Thoracic aorta (tissue), 2 donors: ENCODE data around the gene NFIC. TPM values are rescaled to one million over a fixed set of nuclear protein-coding genes. Genes with fewer than 3 reads are reported as not detected.

Source experiments
- ATAC-seq: fragments of 150-250 bp; one replicate; pipeline ENCODE4 v1.8.0; 2017; ENCODE audit warnings: low read depth; ENCODE audit not compliant: insufficient number of reproducible peaks, low FRiP score
- DNase-seq: peaks from one replicate; pipeline ENCODE4 v3.0.0-alpha.2; 2020; ENCODE audit warnings: low spot score
- H3K27ac ChIP-seq, 2 donors: fragments of 200-600 bp; sonication (generic); 1 replicate in 1 of 2; 2 replicates in 1 of 2; pipeline ENCODE4 v1.5.1; 2016; ENCODE audit warnings: mild to moderate bottlenecking in 2 of 2, moderate library complexity in 2 of 2
- H3K27me3 ChIP-seq: fragments of 200-600 bp; sonication (generic); replicated peaks from 2 replicates; pipeline ENCODE4 v1.6.0; 2016; ENCODE audit warnings: mild to moderate bottlenecking; ENCODE audit not compliant: insufficient read depth
- H3K36me3 ChIP-seq: fragments of 200-600 bp; sonication (generic); one replicate; pipeline ENCODE4 v1.5.1; 2016
- H3K4me1 ChIP-seq, 2 donors: fragments of 200-600 bp; sonication (generic); 1 replicate in 1 of 2; 2 replicates in 1 of 2; pipeline versions ENCODE4 v1.5.1 to v1.6.0; 2016; ENCODE audit warnings: low read depth in 2 of 2, mild to moderate bottlenecking in 1 of 2; ENCODE audit not compliant: control insufficient read depth in 1 of 2
- H3K4me3 ChIP-seq: fragments of 200-600 bp; sonication (generic); 2 replicates; pipeline ENCODE4 v1.5.1; 2016; ENCODE audit warnings: mild to moderate bottlenecking
- H3K9me3 ChIP-seq: fragments of 200-600 bp; sonication (generic); 2 replicates; pipeline ENCODE4 v1.5.1; 2016
- total RNA-seq, 2 donors: library from RNA; depleted of rRNA; stranded (reverse); fragments of >200 nt; gene quantifications; one replicate each; pipeline versions ENCODE4 v1.1.0 to v1.2.3, GENCODE V29; 2016
- TF ChIP-seq, protein P1 (sequence below): fragments of 200-600 bp; sonication (generic); IDR thresholded peaks from one replicate; pipeline ENCODE4 v1.5.1; 2019; ENCODE audit warnings: antibody characterized with exemption

Gene NFIC
- total RNA-seq, 2 donors from 2014 or later = 178 to 203 TPM

DNA sequence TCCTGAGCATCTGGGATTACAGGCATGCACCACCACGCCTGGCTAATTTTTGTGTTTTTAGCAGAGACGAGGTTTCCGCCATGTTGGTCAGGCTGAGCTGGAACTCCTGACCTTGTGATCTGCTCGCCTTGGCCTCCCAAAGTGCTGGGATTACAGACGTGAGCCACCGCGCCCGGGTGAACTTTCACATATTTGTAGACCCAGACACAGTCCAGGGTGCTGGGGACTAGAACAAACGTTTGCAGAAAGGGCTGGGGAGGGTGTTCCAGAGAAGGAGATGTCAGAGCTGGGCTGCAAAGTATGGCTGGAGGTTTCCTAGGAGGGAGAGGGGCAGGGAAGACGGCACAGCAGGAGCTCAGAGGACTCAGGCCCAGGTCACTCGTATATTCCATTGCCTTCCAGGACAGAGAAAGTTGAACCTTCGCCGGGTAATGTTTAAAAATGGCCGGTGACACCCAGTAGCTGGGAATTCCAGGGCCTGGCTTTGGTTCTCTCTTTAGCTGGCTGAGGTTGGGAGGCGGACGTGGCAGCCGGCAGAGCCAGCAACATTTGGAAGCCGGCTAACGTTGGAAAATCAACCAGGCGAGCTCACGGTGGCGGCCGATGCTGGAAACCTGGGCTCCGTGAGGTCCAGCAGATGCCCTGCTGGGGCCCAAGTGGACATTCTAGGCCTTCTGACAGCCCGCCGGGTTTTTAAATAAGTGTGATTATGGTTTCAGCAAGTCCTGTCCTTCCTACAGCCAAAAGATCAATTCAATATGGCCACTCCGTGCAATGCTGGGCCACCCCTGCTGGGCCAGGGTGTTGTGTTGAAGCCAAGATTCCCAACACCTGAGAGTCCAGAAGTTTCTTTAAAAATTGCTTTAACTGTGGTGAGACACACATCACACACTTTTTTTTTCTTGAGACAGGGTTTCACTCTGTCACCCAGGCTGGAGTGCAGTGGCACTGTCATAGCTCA, 41.5 kb downstream of the NFIC start:
- Histone ChIP-seq H3K27ac (peak overlapping the region; percentile 76 to 84), H3K36me3 (peaks cover 2% of the 10 kb centered on the region), H3K27me3 (no peaks in the 10 kb centered on the region), H3K4me1 (peaks cover 12 to 58% of the 10 kb centered on the region in 2 donors), H3K9me3 (no peaks in the 10 kb centered on the region), H3K4me3 (peak overlapping the region; percentile 52)
- ATAC-seq = no peak
- TF ChIP-seq, protein P1, sequence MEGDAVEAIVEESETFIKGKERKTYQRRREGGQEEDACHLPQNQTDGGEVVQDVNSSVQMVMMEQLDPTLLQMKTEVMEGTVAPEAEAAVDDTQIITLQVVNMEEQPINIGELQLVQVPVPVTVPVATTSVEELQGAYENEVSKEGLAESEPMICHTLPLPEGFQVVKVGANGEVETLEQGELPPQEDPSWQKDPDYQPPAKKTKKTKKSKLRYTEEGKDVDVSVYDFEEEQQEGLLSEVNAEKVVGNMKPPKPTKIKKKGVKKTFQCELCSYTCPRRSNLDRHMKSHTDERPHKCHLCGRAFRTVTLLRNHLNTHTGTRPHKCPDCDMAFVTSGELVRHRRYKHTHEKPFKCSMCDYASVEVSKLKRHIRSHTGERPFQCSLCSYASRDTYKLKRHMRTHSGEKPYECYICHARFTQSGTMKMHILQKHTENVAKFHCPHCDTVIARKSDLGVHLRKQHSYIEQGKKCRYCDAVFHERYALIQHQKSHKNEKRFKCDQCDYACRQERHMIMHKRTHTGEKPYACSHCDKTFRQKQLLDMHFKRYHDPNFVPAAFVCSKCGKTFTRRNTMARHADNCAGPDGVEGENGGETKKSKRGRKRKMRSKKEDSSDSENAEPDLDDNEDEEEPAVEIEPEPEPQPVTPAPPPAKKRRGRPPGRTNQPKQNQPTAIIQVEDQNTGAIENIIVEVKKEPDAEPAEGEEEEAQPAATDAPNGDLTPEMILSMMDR = no peak
- DNase-seq = no peak

DNA sequence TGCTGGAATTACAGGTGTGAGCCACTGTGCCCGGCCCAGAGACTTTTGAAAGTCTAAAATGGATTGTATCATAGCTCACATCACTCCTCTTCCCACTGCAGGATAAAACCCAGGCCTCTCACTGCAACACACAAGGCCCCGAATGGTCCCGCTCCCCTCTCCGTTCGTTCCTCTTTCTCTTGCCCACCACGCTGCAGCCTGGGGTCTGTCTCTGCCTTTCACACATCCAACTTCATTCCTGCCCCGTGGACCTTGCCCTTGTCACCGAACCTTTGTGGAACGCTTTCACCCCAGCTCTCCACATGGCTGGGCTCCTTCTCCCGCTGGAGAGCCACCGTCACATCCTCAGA, 42.6 kb downstream of the NFIC start:
- Histone ChIP-seq H3K9me3 (no peaks in the 10 kb centered on the region), H3K4me1 (peaks cover 12 to 51% of the 10 kb centered on the region in 2 donors), H3K36me3 (peaks cover 3% of the 10 kb centered on the region), H3K27me3 (no peaks in the 10 kb centered on the region), H3K4me3 (no peak overlapping the region), H3K27ac (peak overlapping the region; percentile 76 to 84)
- DNase-seq = no peak
- TF ChIP-seq, protein P1 = no peak
- no peak for ATAC-seq

DNA sequence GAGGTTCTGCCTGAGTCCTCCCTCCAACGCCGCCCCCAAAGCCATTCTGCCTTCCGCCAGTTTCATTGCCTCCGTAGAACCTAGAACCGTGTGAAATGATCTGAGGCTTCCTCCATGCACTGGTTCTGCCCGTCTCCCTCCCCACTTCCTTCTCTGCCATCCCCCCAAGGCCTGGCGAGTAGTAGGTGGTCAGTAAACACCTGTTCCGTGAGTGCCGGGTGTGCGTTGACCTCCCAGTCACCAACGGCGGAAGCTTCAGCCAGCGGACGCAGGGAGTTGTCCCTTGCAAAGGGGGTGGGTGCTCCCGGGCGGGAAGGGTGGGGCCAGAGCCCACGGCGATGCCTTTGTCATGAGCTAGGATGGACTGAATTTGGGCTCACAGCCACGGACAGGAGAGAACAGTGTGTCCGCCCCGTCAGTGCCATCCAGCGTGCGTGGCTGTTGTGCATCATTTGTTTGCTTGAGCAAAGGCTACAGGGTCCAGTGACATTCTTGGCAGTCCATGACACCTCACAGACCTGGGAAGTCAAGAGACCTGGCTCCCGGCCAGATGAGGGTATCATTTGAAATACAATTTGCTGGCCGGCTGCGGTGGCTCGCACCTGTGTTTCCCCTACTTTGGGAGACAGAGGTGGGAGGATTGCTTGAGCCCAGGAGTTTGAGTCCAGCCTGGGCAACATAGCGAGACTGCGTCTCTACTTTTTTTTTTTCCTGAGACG, 43.1 kb downstream of the NFIC start:
- no peaks in the 10 kb centered on the region for H3K9me3 ChIP-seq
- no peak overlapping the region for H3K4me3 ChIP-seq
- H3K27ac ChIP-seq = peak overlapping the region; percentile 76 to 84
- peaks cover 3% of the 10 kb centered on the region for H3K36me3 ChIP-seq
- no peaks in the 10 kb centered on the region for H3K27me3 ChIP-seq
- peaks cover 12 to 51% of the 10 kb centered on the region in 2 donors for H3K4me1 ChIP-seq
- TF ChIP-seq, protein P1 = no peak
- ATAC-seq (no peak), DNase-seq (no peak)

DNA sequence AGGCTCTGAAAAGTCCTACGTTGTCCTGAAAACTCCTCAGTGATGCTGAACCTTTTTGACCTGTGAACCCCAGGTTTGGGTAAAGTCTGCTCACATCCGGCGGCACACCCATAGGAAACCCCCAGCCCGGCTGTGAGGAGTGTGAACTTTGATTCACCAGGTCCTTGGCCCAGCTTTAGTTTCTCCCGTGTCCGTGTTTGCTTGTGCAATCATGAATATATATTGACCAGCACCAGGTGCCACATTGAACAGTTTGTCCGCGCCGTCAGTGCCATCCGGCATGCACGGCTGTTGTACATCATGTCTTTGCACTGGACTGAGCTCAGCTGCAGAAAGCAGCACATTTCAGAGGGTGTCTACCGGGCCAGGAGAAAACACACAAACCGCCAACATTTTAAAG, 45.3 kb downstream of the NFIC start:
- H3K36me3 ChIP-seq = peaks cover 3% of the 10 kb centered on the region
- no peaks in the 10 kb centered on the region for H3K9me3 ChIP-seq
- no peak for ATAC-seq
- H3K4me1 ChIP-seq = peaks cover 4 to 36% of the 10 kb centered on the region in 2 donors
- H3K4me3 ChIP-seq = no peak overlapping the region
- no peak for DNase-seq
- H3K27me3 ChIP-seq = no peaks in the 10 kb centered on the region
- TF ChIP-seq, protein P1 = no peak
- peak overlapping the region in 1 of 2 donors; percentile 22 for H3K27ac ChIP-seq

DNA sequence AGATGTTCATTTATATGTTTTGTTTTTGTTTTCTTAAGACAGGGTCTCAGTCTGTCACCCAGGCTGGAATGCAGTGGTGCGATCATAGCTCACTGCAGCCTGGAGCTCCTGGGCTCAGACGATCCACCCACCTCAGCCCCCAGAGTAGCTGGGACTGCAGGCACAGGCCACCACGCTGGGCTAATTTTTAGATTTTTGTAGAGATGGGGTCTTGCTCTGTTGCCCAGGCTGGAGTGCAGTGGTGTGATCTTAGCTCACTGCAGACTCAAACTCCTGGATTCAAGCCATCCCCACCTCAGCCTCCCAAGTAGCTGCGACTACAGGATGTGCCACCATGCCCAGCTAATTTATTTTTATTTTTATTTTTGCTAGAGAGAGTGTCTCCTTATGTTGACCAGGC, 45.7 kb downstream of the NFIC start:
- Histone ChIP-seq H3K27me3 (no peaks in the 10 kb centered on the region), H3K27ac (no peak overlapping the region), H3K36me3 (peaks cover 3% of the 10 kb centered on the region), H3K9me3 (no peaks in the 10 kb centered on the region), H3K4me1 (peaks cover 4 to 31% of the 10 kb centered on the region in 2 donors), H3K4me3 (no peak overlapping the region)
- no peak for ATAC-seq
- no peak for DNase-seq
- TF ChIP-seq, protein P1 = no peak
